HG02763 (cell line): ENCODE data around the gene PROC.

ENCODE experiments used
- ATAC-seq: cut with Tn5 transposase; IDR thresholded peaks from one replicate; pipeline ENCODE4 v1.9.1; 2021; ENCODE audit warnings: mild to moderate bottlenecking, moderate library complexity; ENCODE audit not compliant: unreplicated experiment

The PROC gene

GRCh38 chr2:127418300-127419111 lies at the start of gene PROC:
Gene PROC, plus strand, starts transcription at chr2:127418427. Its CDS starts 1,516 bp downstream, at chr2:127419943.
- ATAC-seq: no peak

GRCh38 chr2:127370010-127370409 lies 48.2 kb upstream of the PROC start:
- no peak for ATAC-seq

DNA sequence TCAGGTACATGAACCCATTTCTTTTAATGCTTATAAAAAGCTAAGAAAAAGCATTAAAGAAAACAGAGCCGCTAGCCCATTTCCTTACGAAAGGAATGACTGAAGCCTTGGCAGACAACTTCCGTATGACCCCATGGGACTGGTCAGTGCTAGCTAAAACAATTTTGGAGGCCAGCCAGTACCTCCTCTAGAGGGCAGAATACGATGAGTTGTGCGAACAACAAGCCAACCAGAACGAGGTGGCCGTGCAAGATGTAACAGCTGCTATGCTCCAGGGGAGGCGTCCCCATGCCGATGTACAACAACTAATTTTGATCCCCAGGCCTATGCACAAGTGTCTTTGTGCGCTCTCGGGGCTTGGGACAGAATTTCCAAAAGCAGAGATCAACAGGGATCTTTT lies 47.2 kb upstream of the PROC start:
- no peak for ATAC-seq

DNA sequence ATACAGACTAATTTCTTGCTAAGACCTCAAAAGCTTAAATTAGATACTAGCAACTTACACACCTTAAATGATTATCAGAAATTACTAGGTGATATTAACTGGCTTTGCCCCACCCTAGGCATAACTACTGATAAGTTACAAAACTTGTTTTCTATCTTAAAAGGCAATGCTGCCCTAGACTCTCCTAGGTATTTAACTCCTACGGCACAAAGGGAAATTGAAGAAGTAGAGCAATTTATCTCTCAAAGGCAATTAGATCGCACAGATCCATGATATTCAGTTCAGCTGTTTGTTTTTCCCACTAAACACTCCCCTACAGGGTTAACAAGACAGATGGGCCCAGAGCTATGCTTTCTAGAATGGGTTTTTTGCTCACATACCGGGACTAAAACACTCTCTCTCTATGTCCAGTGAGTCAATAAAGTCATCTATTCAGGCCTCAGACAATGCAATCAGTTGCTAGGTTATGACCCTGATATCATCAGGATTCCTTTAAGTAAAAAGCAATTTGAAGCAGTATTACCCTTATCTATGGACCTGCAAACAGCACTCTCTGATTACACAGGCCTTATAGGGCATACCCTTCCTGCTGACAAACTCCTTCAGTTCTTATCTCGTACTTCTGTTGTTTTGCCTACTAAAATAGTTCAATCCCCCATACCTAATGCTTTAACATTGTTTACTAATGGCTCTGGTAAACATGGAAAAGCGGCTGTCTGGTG lies 44.7 kb upstream of the PROC start:
- ATAC-seq: no peak

- no peak for ATAC-seq
Observed at GRCh38 chr2:127376257-127376656, 42.0 kb upstream of the PROC start.

- no peak for ATAC-seq
Observed at GRCh38 chr2:127377262-127377661, 41.0 kb upstream of the PROC start.

DNA sequence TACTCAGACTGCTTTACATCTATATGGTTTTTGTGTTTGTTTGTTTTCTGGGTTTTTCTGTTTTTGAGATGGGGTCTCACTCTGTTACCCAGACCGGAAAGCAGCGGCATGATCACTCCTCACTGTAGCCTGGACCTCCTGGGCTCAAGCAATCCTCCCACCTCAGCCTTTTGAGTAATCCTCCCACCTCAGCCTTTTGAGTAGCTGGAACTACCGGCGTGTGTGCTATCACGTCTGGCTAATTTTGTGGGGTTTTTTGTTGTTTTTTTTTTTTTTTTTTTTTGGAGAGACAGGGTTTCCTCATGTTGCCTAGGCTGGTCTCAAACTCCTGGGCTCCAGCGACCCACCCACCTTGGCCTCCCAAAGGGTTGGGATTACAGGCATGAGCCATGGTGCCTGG lies 39.5 kb upstream of the PROC start:
- no peak for ATAC-seq

- ATAC-seq: peak; percentile 53
Observed at GRCh38 chr2:127379712-127380355, 38.4 kb upstream of the PROC start.

DNA sequence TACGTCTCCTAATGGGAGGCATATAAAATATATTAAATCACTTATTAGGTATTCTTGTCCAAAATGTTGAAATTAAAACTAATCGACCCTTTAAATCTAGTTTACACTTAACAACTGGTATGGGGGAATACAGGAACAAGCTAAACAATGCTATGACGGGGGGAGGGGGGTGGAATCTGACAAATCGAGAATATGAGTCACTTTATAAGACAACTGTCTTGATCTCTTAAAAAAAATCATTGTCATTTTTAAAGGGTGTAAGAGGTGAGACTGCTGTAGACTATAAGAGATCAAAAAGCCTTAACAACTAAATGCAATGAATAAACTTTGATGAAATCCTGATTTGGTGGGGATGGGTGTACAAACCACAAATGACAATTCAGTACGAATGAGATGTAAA lies 36.5 kb upstream of the PROC start:
- no peak for ATAC-seq

- no peak for ATAC-seq
Observed at GRCh38 chr2:127382831-127383230, 35.4 kb upstream of the PROC start.

DNA sequence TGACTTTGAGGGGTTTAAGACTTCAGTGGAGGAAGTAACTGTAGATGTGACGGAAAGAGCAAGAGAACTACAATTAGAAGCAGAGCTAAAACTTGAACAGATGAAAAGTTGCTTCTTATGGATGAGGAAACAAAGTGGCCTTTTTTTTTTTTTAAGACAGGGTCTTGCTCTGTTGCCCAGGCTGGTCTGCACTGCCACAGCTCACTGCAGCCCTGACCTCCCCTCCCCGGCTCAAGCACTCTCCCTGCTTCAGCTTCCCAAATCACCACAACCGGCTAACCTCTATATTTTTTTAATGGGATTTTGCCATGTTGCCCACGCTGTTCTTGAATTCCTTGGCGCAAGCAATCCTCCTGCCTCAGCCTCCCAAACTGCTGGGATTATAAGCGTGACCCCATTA lies 33.7 kb upstream of the PROC start:
- ATAC-seq: no peak

GRCh38 chr2:127386246-127386645 lies 32.0 kb upstream of the PROC start:
- ATAC-seq: no peak

- peak; percentile 65 for ATAC-seq
Observed at GRCh38 chr2:127386764-127387654, 31.2 kb upstream of the PROC start.

GRCh38 chr2:127387655-127388422 lies 30.4 kb upstream of the PROC start, which contains the start of gene MAP3K2:
Gene MAP3K2, minus strand, starts transcription at chr2:127387975. Its CDS starts 44,846 bp downstream, at chr2:127343129.
- peak; percentile 74 for ATAC-seq

- no peak for ATAC-seq
Observed at GRCh38 chr2:127388423-127389164, 29.6 kb upstream of the PROC start.

DNA sequence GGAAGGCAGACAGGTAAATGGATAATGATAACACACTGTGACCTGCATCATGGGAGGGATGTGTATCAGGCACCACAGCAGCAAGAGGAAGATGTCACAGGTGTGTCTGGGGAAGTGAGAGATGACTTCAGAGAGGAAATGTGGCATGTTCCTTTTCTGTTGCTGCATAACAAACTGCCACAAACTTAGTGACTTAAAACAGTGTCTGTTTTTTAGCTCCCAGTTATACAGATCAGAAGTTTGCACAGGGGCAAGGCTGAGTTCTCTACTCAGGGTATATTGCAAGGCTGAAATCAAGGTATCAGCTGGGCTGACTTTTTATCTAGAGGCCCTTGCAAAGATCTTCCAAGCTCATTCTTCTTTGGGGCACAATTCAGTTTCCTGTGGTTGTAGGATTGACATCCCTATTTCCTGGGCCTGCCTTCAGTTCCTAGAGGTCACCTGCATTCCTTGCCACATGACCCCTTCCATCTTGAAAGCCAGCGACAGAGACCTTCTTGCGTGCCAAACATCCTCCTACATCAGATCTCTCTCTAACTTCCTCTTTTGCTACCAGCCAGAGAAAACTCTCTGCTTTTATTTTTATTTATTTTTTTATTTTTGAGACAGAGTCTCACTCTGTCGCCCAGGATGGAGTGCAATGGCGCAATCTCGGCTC lies 28.3 kb upstream of the PROC start:
- ATAC-seq: no peak

DNA sequence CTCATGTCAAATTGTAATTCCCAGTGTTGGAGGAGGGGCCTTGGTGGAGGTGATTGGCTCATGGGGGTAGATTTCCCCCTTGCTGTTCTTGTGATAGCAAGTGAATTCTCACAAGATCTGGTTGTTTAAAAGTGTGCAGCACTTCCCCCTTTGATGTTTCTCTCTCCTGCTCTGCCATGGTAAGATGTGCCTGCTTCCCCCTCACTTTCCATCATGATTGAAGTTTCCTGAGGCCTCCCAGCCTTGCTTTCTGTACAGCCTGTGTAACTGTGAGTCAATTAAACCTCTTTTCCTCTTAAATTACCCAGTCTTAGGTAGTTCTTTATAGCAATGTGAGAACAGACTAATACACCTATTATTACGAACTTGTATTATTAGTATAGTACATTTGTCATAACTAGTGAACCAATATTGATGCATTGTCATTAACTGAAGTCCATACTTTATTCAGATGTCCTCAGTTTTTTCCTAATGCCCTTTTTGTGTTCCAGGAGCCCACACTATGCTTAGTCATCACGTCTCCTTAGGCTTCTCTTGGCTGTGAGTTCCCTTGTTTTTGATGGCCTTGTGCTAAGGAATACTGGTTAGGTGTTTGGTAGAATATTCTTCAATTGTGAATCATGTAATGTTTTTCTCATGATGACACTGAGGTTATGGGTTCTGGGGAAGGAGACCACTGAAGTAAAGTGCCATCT lies 25.9 kb upstream of the PROC start:
- ATAC-seq: no peak
